IPS-18c (cell line): ENCODE measurements around the gene DISP2.

Experiments
- H3K4me3 ChIP-seq: 2 replicates; pipeline ENCODE4 v1.7.0; 2013; ENCODE audit warnings: low read depth, mild to moderate bottlenecking, low read length, moderate library complexity; ENCODE audit not compliant: insufficient read depth
- H3K9me3 ChIP-seq: one replicate; pipeline ENCODE4 v1.6.1; 2013; ENCODE audit warnings: mild to moderate bottlenecking, low read length, moderate library complexity; ENCODE audit not compliant: control insufficient read depth, insufficient read depth

DISP2 gene

DNA sequence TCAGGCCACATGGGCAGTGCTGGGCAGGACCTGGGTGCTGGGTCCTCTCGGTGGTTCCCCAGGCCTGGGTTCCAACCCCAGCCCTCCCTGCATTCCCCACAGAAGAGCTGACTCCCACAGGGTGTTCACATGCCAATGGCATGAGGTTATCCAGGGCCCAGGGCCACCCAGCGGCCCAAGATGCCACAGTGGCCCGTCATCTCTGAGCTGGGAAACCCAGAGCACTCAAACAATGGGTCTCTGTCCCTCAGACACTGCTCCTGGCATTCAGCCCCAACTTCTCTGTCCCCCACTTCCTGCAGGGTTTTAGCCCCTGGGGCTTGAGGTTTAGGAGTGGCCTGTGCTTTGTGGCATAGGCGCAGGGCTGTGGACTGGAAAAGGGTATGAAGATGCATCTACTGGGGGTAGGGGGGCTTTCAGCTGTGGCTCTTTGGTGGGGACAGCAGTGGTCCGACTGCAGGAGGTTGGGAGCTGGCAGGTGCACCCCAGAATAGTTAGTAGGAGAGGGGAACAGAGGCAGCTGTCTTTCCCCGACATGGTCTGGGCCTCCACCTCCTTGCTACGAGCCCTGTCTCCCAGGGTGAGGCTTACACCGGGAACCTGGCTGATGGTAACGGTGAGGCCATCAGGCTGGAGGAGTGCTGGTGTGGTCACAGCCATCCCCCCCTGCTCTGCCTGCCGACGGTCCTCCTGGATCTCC lies 18.9 kb upstream of the DISP2 start:
- Histone ChIP-seq H3K4me3 (no peak overlapping the region), H3K9me3 (no peaks in the 10 kb centered on the region)

DNA sequence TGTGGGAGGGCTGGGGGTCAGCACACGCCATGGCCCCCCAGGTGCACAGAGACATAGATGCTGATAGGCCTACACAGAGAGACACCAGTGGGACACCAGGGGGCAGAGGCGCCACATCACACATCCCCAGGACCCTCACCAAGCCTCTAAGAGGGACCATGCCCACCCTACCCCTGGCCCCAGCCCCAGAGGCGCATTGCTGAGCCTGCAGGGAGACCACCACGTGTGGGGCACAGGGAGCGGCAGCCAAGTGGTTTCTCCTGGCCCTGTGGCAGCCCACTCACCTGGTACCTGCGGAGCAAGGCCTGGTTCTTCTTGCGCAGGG lies 18.4 kb upstream of the DISP2 start:
- no peak overlapping the region for H3K4me3 ChIP-seq

DNA sequence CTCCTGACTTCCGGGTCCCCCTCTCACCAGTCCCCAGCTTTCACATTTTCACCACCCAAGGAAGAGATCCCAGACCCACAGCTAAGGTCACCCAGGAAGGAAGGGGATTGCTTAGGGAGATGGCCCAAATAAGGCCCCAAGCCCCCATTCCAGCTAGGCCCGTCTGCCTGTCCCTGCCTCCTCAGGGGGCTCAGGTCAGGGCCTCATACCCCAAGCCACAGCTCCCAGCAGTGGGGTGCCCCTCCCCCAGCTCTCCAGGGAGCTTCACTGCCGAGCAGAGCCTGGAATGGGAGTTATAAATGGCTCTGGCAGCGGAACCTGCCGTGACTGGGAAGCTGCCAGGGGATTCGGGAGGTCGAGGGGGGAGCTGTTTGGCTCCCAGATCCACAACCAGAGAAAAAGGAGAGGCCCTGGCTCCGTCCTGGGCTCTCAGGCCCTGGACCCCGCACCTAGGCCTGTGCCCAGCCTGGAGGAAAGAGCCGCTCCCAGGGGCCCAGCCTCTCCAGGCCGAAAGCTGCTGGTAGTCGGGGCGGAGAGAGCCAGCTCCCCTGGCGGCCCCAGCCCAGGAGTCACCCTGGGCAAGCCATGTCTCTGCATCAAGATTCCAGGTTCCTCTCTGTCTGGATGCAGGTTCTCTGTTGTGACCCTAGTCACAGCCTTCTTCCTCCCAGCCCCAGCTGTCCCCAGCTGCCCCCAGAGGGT lies 17.8 kb upstream of the DISP2 start:
- Histone ChIP-seq H3K4me3 (no peak overlapping the region; the same call in 1 of the 2 replicates), H3K9me3 (no peaks in the 10 kb centered on the region)

More for the DNA sequence above, 18.4 kb upstream of the DISP2 start:
- H3K9me3 ChIP-seq = no peaks in the 10 kb centered on the region

DNA sequence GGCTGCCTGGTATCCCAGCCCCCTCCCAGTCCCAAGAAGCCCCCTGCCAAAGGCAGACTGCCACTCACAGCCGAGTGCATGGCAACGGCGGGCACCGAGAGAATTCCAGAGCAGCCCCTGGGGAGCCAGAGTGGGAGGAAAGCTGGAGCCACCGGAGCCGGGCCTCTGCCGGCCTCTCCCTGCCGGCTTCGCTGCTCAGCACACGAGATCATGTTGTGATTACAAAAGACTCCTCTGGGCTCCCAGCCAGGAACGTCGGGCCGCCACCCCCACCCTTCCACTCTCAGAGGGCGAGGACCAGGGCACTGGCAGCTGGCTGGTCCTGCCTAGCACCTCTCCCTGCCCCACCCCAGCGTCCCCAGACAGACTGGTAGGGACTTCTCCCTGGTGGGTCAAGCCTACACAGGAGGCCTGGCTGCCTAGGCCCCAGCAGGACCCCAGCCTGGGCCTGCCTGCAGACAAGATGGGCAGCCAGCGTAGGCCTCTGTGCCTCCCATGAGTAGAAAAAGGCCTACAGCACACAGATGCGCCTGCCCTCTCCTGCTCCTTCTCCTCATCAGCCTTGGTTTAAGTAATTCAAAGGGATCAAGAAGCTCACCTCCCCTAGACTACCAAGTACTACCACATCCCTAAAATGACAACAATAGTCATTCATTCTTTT lies 17.1 kb upstream of the DISP2 start, which contains the start of gene CCDC9B:
TSS of gene CCDC9B (minus strand) at position 200 of the 661 bp plus-strand sequence. CDS start at position 80, 120 bp downstream.
- H3K4me3 ChIP-seq = no peak within 1 kb of the TSS; the same call in 1 of the 2 replicates
- H3K9me3 ChIP-seq = no peaks in the 10 kb centered on the region

DNA sequence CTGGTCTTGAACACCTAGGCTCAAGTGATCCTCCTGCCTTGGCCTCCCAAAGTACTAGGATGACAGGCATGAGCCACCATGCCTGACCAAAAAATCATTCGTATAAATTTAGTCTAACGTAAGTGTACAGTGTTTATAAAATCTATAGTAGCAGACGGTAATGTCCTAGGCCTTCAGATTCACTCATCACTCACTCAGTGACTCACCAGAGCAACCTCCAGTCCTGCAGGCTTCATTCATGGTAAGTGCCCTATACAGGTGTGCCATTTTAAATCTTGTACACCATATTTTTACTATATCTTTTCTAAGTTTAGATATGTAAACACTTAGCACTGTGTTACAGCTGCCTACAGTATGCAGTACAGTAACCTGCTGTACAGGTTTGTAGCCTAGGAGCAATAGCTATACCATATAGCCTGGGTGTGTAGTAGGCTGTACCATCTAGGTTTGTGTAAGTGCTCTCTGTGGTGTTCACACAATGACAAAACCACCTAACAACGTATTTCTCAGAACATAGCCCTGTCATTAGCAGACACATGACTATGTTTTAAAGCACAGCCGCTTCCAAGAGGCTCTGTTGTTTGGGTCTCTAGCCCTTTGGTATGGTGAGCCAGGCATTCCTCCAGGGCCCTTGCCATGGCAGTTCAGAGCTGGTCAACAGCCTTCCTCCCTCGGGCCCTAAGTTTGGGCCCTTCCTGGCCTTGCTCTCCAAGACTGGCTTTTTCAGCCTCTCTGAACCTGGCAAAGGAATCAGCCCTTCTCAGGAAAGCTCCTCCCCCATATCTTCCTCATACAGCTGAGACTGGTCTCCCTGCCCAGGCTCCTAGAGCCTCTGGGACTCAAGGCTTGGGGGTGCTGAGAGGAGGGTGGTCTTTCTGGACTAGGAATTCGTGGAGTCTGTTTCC lies 15.4 kb upstream of the DISP2 start:
- Histone ChIP-seq H3K9me3 (no peaks in the 10 kb centered on the region), H3K4me3 (no peak overlapping the region)

DNA sequence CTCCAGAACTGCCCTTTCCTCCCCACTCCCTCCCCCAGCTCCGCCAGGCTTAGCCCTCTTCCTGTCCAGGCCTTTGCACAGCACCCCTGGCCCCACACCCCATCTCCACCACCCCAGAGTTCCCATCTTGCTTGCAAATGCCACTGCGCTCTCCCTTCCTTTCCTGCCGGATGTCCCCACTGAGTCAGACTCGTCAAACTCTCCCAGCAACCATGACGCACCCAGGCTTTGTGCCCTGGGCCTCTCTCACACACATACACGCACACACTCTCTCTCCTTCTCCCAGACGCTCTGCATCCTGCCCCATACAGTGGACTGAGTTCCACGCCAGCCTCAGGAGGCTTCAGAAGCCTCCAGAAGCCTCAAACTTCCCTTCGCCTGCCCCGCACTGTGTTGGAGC lies 14.5 kb upstream of the DISP2 start:
- Histone ChIP-seq H3K9me3 (no peaks in the 10 kb centered on the region), H3K4me3 (no peak overlapping the region)

DNA sequence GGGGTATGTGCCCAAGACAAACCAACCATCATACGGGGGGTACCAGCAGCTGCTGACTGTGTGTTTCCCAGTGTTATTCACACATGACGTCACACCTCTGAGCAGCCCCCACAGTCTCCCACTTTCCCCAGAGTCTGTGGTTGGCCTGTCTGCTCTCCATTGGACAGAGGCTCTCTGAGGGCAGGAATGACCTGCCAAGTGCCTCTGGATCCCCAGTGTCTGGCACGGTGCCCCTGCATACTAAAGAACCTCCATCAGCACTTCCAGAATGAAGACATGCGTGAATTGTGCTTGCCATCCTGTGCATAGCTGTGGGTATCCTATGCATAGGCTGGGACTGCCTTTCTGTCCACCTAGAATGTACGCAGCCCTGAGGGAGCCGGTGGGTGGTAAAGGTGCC lies 13.8 kb upstream of the DISP2 start:
- no peak overlapping the region for H3K4me3 ChIP-seq

DNA sequence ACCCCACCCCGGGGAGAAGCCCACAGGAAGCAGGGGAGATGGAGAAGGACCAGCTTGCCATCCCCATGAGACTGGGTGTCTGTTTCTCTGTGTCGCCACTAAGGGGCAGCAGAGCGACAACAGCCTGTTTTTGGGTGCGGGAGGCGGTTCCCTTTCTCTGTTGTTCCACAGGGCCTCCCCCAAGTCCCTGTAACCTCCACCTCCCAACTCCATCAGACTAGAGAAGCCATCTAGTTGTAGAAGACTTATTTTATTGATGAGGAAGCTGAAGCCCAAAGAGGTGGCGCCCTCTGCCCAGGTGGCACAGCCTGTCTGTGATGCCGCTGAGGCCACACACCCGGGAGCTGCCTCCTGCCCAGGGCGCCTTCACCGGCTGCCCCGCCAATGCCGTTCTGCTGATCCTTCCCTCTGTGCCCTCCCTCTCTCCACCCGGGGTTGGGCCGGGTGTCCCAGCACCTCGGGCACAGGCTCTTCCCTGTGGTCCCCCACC lies 13.3 kb upstream of the DISP2 start:
- H3K9me3 ChIP-seq = no peaks in the 10 kb centered on the region
- H3K4me3 ChIP-seq = no peak overlapping the region

More for the DNA sequence above, 13.8 kb upstream of the DISP2 start:
- H3K9me3 ChIP-seq = no peaks in the 10 kb centered on the region

DNA sequence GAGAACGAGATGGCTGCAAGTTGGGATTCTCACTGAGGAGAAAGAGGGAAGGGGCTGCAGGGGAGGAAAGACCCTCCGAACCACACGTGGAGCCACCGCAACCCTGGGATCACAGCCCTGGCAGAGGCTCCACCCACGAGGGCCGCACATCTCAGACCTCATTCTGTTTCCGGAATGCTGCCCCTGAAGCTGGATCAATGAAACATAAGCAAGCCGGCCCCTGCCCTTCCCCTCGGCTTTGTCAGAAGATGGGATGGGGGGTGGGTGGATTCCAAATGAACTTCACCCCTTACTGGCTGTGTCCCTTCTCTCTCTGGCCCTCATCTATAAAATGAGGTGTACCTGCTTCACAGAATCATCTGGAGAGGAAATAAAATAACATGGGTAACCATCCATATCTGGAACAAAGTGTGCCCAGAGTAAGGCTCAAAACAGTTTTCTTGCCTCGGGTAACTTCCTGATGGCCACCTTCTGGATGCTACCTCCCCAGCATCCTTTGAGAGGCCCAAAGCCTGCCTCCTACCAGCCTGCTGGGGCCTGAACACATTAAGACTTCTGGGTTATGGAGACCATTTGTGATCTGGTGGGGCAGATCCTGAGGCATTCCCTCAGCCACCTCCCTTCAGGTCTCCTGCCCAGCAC lies 12.7 kb upstream of the DISP2 start:
- H3K4me3 ChIP-seq = no peak overlapping the region
- no peaks in the 10 kb centered on the region for H3K9me3 ChIP-seq

DNA sequence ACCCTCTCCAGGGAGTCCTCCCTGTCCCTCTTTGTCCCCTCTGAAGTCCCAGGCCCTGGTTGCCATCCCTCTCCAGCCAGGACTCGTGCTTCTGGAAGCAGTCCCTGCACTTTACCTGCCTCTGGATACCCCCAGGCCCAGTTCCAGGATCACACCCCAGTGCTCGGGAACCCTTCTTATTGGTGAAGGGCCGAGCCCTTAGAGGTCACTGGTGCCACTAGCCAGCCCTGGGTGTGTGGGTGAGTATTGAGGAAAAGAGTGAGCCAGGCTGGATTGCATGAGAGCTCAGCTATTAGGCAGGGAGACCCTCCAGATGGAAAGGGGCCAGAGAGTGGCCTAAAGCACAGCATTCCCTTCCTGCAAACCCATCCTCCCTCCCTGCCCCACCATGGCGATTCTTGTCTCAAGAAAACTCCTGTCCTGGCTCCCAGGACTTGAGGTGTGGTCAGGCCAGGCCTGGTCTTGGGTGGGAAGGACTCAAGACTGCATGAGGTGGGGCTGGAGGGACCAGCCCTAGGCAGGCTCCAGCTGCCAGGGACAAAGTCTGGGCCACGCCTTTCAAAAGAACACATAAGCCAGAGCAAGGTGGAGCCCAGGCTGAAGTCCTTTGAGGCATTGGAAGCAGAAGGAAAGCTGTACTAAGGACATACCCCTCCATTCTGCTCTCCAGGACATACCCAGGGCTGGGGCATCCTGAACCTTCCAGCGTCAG lies 12.0 kb upstream of the DISP2 start:
- H3K9me3 ChIP-seq = no peaks in the 10 kb centered on the region
- H3K4me3 ChIP-seq = no peak overlapping the region

DNA sequence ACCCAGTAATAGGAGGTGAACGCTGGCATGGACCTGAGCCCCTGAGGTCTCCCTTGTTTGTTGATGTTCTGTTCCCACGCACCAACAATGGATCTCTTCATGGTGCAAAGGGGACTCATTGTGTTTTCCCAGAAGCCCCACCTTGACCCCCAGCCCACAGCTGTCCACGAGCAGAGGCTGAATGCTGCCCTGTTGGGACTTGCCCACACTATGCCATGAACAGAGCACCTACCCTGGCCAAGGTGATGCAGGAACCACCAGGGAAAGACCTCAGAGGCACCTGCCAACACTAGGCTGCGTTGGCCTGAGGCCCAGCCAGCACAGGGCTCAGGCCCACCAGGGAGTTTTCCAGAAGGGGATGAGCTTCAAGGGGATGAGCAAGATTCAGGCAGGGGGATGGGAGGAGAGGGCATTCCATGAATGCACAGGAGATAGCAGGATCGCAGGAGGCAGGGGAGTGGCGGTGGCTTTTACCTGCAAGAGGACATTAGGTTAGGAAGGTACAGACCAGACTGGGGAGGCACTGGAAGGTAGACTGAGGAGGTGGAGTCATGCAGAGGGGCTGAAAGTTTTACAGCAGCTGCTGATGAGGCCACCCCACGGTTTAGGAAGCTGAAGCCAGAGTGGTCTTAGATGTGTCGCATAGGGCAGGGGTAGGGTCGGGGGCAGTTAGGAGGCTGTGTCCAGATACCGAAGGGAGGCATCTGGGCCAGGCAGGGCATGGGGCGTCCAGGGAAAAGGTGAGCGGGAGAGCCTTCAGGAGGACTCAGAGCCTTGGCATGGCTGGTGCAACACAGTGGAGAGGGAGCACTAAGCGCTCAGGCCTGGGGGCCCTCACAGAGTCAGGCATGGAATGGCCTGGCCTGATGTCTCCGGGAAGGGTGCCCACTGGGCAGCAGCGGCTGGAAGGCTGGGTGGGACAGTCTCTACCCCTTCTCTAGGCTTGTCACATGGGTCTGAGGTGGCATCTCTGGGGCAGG lies 11.2 kb upstream of the DISP2 start:
- Histone ChIP-seq H3K9me3 (no peaks in the 10 kb centered on the region), H3K4me3 (no peak overlapping the region)

DNA sequence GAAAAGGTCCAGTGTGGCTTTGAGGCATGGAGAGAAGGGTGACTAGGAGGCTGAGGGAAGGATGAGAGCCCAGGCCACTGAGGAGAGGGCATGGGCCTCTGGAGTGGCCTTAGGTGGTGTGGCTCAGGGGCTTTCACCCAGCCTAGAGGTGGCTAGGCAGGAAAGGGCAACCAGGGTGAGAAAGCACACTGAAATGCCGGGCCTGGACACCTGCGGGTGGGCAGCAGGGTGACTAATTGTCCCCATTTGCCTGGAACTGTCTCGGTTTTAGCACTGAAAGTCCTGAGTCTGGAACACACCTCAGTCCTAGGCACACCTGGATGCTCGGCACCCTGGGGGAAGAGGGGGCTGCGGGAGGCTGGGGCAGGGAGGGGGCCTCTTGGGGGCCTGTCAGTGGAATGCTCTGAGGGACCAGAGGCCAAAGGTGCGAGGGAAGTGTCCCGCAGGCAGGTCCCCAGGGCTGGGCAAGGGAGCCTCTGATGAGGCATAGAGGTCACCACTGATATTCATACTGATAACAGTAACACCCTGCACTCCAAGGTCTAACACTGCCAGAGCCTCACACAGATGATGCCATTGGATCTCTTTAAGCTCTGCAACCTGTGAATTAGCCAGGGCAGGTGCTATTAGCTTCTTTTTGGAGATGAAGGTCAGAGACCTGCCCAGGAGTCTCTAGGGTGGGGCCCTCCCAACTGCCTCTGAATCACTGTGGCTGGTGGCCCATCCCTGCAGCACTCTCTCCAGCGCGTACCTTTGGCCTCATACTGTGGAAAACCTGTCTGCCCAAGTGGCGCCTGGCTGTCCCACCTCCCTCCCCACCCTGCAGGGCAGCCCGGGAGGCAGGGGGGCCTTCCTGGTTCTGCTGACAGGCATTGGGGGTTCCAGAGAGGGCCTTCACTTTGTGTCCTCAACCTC lies 10.2 kb upstream of the DISP2 start:
- Histone ChIP-seq H3K4me3 (no peak overlapping the region), H3K9me3 (no peaks in the 10 kb centered on the region)

DNA sequence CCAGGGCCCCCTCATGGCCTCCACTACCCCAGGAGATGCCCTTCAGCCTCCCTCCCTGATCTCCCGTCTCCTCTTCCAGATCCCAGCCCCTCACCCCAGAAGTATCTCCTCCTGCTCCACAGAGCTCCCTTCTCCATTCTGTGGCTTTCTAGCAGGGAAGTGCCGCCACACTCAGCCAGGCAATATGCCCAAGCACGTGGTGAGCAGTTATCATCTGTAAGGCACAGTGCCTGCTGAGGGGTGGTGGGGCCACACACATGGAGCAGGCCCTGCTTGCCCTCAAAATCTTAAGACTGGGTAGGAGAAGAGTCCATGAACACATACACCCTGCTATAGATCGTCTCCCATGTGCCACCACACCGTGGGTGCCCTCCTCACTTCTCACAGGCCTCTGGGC lies 9.5 kb upstream of the DISP2 start:
- Histone ChIP-seq H3K9me3 (no peaks in the 10 kb centered on the region), H3K4me3 (no peak overlapping the region)

DNA sequence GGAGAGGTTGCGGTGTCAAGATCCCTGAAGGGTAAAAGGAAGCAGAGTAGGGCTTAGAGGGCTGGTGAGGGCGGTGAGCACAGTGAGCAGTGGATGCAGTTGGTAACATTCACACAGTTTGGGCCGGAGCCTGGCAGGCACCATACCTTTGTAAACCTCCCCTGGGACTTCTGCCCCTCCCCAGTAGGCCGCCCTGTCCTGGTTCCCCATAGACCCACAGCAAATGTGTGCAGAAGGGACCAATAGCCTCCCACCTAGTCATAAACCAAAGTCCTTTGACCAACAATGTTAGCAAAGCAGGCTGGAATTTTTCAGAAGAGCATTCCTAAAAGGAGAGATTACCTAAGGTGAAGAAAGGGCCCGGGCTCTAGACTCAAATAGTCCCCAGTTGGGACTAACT lies 8.9 kb upstream of the DISP2 start:
- Histone ChIP-seq H3K4me3 (no peak overlapping the region), H3K9me3 (no peaks in the 10 kb centered on the region)
